Astrocyte (in vitro differentiated cells and primary cell): Measurements from ENCODE around the gene DQX1. TPM values are rescaled to one million over a fixed set of nuclear protein-coding genes. Genes with fewer than 3 reads are reported as not detected.
A peak's percentile ranks its signal among the peaks of the same experiment; 100 is the strongest.

Experiments used
- DNase-seq: peaks from one replicate; pipeline ENCODE4 v3.0.0-alpha.2; 2010; ENCODE audit warnings: low read depth
- FAIRE-seq: peaks from 2 replicates; lab custom pipeline; 2011; peaks lifted over from hg19 to GRCh38; lab: Jason Lieb, UNC
- H2AFZ ChIP-seq: 2 replicates; pipeline ENCODE4 v1.6.0; 2012; ENCODE audit warnings: low read depth, low read length, inconsistent platforms
- H3K27ac ChIP-seq: 2 replicates; pipeline ENCODE4 v1.5.1; 2011; ENCODE audit warnings: low read depth, low read length, inconsistent platforms
- H3K27me3 ChIP-seq: 2 replicates; pipeline ENCODE4 v1.6.0; 2011; ENCODE audit warnings: low read length, inconsistent platforms; ENCODE audit not compliant: insufficient read depth
- H3K36me3 ChIP-seq: 2 replicates; pipeline ENCODE4 v1.5.1; 2011; ENCODE audit warnings: low read length, inconsistent platforms; ENCODE audit not compliant: insufficient read depth
- H3K4me1 ChIP-seq: 2 replicates; pipeline ENCODE4 v1.5.1; 2011; ENCODE audit warnings: low read length, inconsistent platforms; ENCODE audit not compliant: insufficient read depth
- H3K4me2 ChIP-seq: 2 replicates; pipeline ENCODE4 v1.6.0; 2012; ENCODE audit warnings: low read length, inconsistent platforms
- H3K4me3 ChIP-seq: 2 replicates; pipeline ENCODE4 v1.5.1; 2011; ENCODE audit warnings: low read depth, mild to moderate bottlenecking, low read length, inconsistent platforms; ENCODE audit not compliant: insufficient read depth
- H3K79me2 ChIP-seq: 2 replicates; pipeline ENCODE4 v1.6.0; 2012; ENCODE audit warnings: mild to moderate bottlenecking, low read length, inconsistent platforms; ENCODE audit not compliant: insufficient read depth
- H3K9ac ChIP-seq: 2 replicates; pipeline ENCODE4 v1.6.0; 2012; ENCODE audit warnings: mild to moderate bottlenecking, low read length, inconsistent platforms
- H3K9me3 ChIP-seq: 2 replicates; pipeline ENCODE4 v1.5.1; 2012; ENCODE audit warnings: low read depth, mild to moderate bottlenecking, low read length, inconsistent platforms; ENCODE audit not compliant: insufficient read depth
- H4K20me1 ChIP-seq: 2 replicates; pipeline ENCODE4 v1.6.0; 2012; ENCODE audit warnings: low read length, inconsistent platforms; ENCODE audit not compliant: insufficient read depth
- H3K27ac Mint-ChIP-seq: one replicate; pipeline ENCODE4 v1.8.0; 2021; ENCODE audit warnings: mild to moderate bottlenecking, mixed read lengths; ENCODE audit not compliant: unreplicated experiment
- H3K27me3 Mint-ChIP-seq: one replicate; pipeline ENCODE4 v1.8.0; 2021; ENCODE audit warnings: low read depth, mixed read lengths; ENCODE audit not compliant: unreplicated experiment
- H3K36me3 Mint-ChIP-seq: one replicate; pipeline ENCODE4 v1.8.0; 2021; ENCODE audit warnings: low read depth, mixed read lengths; ENCODE audit not compliant: unreplicated experiment
- H3K4me1 Mint-ChIP-seq: one replicate; pipeline ENCODE4 v1.8.0; 2021; ENCODE audit warnings: low read depth, mixed read lengths; ENCODE audit not compliant: unreplicated experiment
- H3K4me3 Mint-ChIP-seq: one replicate; pipeline ENCODE4 v1.8.0; 2021; ENCODE audit warnings: mild to moderate bottlenecking, moderate library complexity, mixed read lengths; ENCODE audit not compliant: unreplicated experiment
- H3K9me3 Mint-ChIP-seq: one replicate; pipeline ENCODE4 v1.8.0; 2021; ENCODE audit warnings: mild to moderate bottlenecking, mixed read lengths; ENCODE audit not compliant: unreplicated experiment
- CTCF ChIP-seq: IDR thresholded peaks from 2 replicates; pipeline ENCODE4 v1.5.1; 2011; ENCODE audit warnings: low read depth, mild to moderate bottlenecking, inconsistent platforms, low read length, moderate library complexity; ENCODE audit not compliant: insufficient read depth
- EZH2 ChIP-seq: IDR thresholded peaks from 2 replicates; pipeline ENCODE4 v1.6.1; 2012; ENCODE audit warnings: mild to moderate bottlenecking, low read length, inconsistent platforms; ENCODE audit not compliant: insufficient read depth
- total RNA-seq: library from RNA; stranded (reverse); gene quantifications from 2 replicates; pipeline ENCODE4 v1.2.1, GENCODE V29; 2021

DQX1 gene
- total RNA-seq, 1 donor from 2014 or later = 0.73 TPM

- H3K4me1 ChIP-seq = peaks cover 33% of the 10 kb centered on the region
- peaks cover 16% of the 10 kb centered on the region for H4K20me1 ChIP-seq
- H3K9me3 ChIP-seq = no peaks in the 10 kb centered on the region
- peak overlapping the region; percentile 85 for H2AFZ ChIP-seq
- no peak for DNase-seq
- H3K36me3 Mint-ChIP-seq = no peaks in the 10 kb centered on the region
- no peak for FAIRE-seq
- no peaks in the 10 kb centered on the region for H3K9me3 Mint-ChIP-seq
- TF ChIP-seq EZH2 (no peak), CTCF (no peak)
- H3K4me1 Mint-ChIP-seq = peaks cover 9% of the 10 kb centered on the region
- peaks cover 7% of the 10 kb centered on the region for H3K27me3 Mint-ChIP-seq
- peak overlapping the region; percentile 36 for H3K27ac Mint-ChIP-seq
- peak overlapping the region; percentile 82 for H3K27ac ChIP-seq
- peak overlapping the region; percentile 82 for H3K9ac ChIP-seq
- peak overlapping the region; percentile 90 for H3K4me2 ChIP-seq
- peaks cover 67% of the 10 kb centered on the region for H3K79me2 ChIP-seq
- H3K27me3 ChIP-seq = no peaks in the 10 kb centered on the region
- H3K4me3 Mint-ChIP-seq = peak overlapping the region; percentile 94
- H3K36me3 ChIP-seq = no peaks in the 10 kb centered on the region
- H3K4me3 ChIP-seq = peak overlapping the region; percentile 85
Observed at GRCh38 chr2:74552914-74553811, 27.1 kb upstream of the DQX1 start.

- peak overlapping the region; percentile 94 for H3K4me3 Mint-ChIP-seq
- H3K9ac ChIP-seq = peak overlapping the region; percentile 82
- H3K27me3 Mint-ChIP-seq = peaks cover 7% of the 10 kb centered on the region
- peak overlapping the region; percentile 90 for H3K4me2 ChIP-seq
- peaks cover 33% of the 10 kb centered on the region for H3K4me1 ChIP-seq
- H4K20me1 ChIP-seq = peaks cover 16% of the 10 kb centered on the region
- H3K27ac ChIP-seq = peak overlapping the region; percentile 82
- no peaks in the 10 kb centered on the region for H3K9me3 Mint-ChIP-seq
- peak overlapping the region; percentile 85 for H3K4me3 ChIP-seq
- H3K36me3 ChIP-seq = no peaks in the 10 kb centered on the region
- TF ChIP-seq CTCF (no peak), EZH2 (no peak)
- H3K27ac Mint-ChIP-seq = peak overlapping the region; percentile 36
- H3K9me3 ChIP-seq = no peaks in the 10 kb centered on the region
- FAIRE-seq (no peak), DNase-seq (no peak)
- peaks cover 9% of the 10 kb centered on the region for H3K4me1 Mint-ChIP-seq
- peaks cover 2% of the 10 kb centered on the region for H3K36me3 Mint-ChIP-seq
- H3K27me3 ChIP-seq = no peaks in the 10 kb centered on the region
- peaks cover 67% of the 10 kb centered on the region for H3K79me2 ChIP-seq
- H2AFZ ChIP-seq = no peak overlapping the region
Observed at GRCh38 chr2:74551942-74552913, 26.2 kb upstream of the DQX1 start.
